Ishikawa (cell line): Measurements from ENCODE around the gene MAGI1.

ENCODE experiments used
- CEBPB ChIP-seq: IDR thresholded peaks from 2 replicates; pipeline ENCODE4 v1.6.1; 2012
- CREB1 ChIP-seq: IDR thresholded peaks from 2 replicates; pipeline ENCODE4 v1.6.1; 2012; ENCODE audit warnings: low read depth
- EGR1 ChIP-seq: IDR thresholded peaks from 2 replicates; pipeline ENCODE4 v1.6.1; 2012
- EP300 ChIP-seq: IDR thresholded peaks from 2 replicates; pipeline ENCODE4 v1.6.1; 2012; ENCODE audit warnings: borderline replicate concordance
- FOXM1 ChIP-seq: IDR thresholded peaks from 2 replicates; pipeline ENCODE4 v1.6.1; 2012; ENCODE audit warnings: low read depth, borderline replicate concordance
- NFIC ChIP-seq: IDR thresholded peaks from 2 replicates; pipeline ENCODE4 v1.6.1; 2012
- RAD21 ChIP-seq: IDR thresholded peaks from 2 replicates; pipeline ENCODE4 v1.6.1; 2012; ENCODE audit warnings: low read depth
- TAF1 ChIP-seq: IDR thresholded peaks from 2 replicates; pipeline ENCODE4 v1.6.1; 2012; ENCODE audit warnings: low read depth, mild to moderate bottlenecking
- TCF12 ChIP-seq: IDR thresholded peaks from 2 replicates; pipeline ENCODE4 v1.6.1; 2012; ENCODE audit warnings: low read depth
- TEAD4 ChIP-seq: IDR thresholded peaks from 2 replicates; pipeline ENCODE4 v1.6.1; 2012
- YY1 ChIP-seq: IDR thresholded peaks from 2 replicates; pipeline ENCODE4 v1.6.1; 2012; ENCODE audit warnings: low read depth
- ZBTB7A ChIP-seq: IDR thresholded peaks from 2 replicates; pipeline ENCODE4 v1.6.1; 2012; ENCODE audit warnings: low read depth
- TF ChIP-seq, protein P1 (sequence below): IDR thresholded peaks from 2 replicates; pipeline ENCODE4 v1.6.1; 2012; ENCODE audit warnings: low read depth, mild to moderate bottlenecking
- TF ChIP-seq, protein P2 (sequence below): IDR thresholded peaks from 2 replicates; pipeline ENCODE4 v1.6.1; 2012
- TF ChIP-seq, protein P3 (sequence below): IDR thresholded peaks from 2 replicates; pipeline ENCODE4 v1.6.1; 2012

The MAGI1 gene

DNA sequence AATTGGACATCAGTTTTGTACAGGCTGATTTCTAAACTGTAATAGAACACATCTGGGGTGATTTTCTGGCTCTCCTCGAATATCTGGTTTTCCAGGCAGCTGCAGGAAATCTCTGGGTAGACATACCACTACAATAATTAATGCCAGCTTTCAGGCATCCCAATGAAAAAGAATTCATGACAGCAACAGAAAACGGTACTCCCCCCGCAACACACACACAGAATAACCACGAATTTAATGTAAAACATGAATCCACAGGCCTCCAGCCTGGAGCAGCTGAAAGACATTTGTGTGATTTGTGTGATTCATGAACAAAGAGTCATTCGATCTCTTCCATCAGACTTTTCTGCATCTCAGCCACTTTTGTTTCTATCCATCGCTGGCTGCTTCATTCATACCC lies 262.2 kb downstream of the MAGI1 start:
- no peak for TF ChIP-seq FOXM1
- TF ChIP-seq RAD21: no peak
- no peak for TF ChIP-seq YY1
- TF ChIP-seq TCF12: no peak
- TF ChIP-seq CEBPB: no peak
- TF ChIP-seq, protein P1, sequence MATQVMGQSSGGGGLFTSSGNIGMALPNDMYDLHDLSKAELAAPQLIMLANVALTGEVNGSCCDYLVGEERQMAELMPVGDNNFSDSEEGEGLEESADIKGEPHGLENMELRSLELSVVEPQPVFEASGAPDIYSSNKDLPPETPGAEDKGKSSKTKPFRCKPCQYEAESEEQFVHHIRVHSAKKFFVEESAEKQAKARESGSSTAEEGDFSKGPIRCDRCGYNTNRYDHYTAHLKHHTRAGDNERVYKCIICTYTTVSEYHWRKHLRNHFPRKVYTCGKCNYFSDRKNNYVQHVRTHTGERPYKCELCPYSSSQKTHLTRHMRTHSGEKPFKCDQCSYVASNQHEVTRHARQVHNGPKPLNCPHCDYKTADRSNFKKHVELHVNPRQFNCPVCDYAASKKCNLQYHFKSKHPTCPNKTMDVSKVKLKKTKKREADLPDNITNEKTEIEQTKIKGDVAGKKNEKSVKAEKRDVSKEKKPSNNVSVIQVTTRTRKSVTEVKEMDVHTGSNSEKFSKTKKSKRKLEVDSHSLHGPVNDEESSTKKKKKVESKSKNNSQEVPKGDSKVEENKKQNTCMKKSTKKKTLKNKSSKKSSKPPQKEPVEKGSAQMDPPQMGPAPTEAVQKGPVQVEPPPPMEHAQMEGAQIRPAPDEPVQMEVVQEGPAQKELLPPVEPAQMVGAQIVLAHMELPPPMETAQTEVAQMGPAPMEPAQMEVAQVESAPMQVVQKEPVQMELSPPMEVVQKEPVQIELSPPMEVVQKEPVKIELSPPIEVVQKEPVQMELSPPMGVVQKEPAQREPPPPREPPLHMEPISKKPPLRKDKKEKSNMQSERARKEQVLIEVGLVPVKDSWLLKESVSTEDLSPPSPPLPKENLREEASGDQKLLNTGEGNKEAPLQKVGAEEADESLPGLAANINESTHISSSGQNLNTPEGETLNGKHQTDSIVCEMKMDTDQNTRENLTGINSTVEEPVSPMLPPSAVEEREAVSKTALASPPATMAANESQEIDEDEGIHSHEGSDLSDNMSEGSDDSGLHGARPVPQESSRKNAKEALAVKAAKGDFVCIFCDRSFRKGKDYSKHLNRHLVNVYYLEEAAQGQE: no peak
- TF ChIP-seq EGR1: no peak
- no peak for TF ChIP-seq CREB1
- TF ChIP-seq, protein P2, sequence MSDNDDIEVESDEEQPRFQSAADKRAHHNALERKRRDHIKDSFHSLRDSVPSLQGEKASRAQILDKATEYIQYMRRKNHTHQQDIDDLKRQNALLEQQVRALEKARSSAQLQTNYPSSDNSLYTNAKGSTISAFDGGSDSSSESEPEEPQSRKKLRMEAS: no peak
- TF ChIP-seq TEAD4: no peak
- no peak for TF ChIP-seq NFIC
- no peak for TF ChIP-seq TAF1
- TF ChIP-seq, protein P3, sequence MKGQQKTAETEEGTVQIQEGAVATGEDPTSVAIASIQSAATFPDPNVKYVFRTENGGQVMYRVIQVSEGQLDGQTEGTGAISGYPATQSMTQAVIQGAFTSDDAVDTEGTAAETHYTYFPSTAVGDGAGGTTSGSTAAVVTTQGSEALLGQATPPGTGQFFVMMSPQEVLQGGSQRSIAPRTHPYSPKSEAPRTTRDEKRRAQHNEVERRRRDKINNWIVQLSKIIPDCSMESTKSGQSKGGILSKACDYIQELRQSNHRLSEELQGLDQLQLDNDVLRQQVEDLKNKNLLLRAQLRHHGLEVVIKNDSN: no peak
- TF ChIP-seq EP300: no peak
- TF ChIP-seq ZBTB7A: no peak

DNA sequence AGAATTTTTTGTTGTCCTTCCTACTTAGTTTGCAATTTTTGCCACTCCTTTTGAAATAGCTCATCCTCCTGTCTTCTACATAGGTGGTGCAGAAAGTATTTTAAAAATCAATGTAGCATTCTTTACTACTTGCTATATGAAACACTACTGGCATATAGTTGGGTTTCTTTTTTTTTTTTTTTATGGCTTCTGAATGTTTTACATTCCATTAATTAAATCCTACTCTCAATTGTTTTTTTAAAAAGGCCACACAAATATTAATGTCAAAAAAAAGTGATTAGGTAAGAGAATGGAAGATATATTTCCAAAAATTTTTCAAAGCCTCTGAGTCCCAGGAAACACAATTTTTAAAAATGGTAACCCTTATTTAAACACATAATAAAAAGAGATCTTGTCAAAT lies 262.6 kb downstream of the MAGI1 start:
- TF ChIP-seq NFIC: no peak
- no peak for TF ChIP-seq FOXM1
- TF ChIP-seq, protein P1: no peak
- TF ChIP-seq CEBPB: no peak
- no peak for TF ChIP-seq EP300
- no peak for TF ChIP-seq ZBTB7A
- TF ChIP-seq TEAD4: no peak
- TF ChIP-seq TAF1: no peak
- no peak for TF ChIP-seq RAD21
- no peak for TF ChIP-seq EGR1
- TF ChIP-seq TCF12: no peak
- TF ChIP-seq YY1: no peak

DNA sequence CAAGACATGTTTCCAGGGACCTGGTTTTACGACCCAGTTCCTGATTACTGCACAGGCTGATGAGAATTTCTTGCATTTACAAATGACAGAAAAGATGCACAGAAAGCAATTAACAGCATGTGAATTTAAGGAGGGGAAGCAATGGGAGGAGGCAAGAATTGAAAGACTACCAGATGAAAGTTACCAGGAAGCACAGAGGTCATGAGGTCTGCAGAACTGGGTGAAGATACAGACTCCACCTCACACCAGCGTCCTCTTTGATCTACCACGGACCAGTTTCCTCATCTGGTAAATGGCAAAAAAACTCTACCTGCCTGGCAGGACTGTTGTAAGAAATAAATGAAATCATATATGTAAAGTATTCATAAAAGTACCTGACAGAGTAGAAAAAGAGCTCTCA lies 266.0 kb downstream of the MAGI1 start:
- TF ChIP-seq, protein P3: no peak
- no peak for TF ChIP-seq TEAD4
- TF ChIP-seq, protein P1: no peak
- no peak for TF ChIP-seq FOXM1
- no peak for TF ChIP-seq CEBPB

DNA sequence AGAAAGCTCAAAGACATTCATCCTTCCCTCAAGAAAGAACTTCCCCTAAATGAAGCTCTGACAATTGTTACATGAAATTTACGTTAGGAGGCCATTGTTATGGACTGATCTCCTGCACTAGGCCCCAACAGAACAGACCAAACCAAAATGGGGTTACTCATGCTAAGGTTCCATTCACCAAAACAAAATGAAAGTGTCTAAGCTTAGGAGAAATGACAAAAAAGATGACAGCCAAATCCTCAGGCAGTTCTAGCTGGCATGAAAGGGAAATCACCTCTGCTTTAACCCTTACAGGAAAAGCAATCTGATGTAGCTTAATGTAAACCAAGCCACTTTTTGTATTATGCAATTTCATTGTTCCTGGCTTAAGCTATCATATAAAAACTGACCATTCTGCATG lies 271.2 kb downstream of the MAGI1 start:
- TF ChIP-seq TCF12 (no peak), CEBPB (no peak), CREB1 (no peak), EGR1 (no peak), TEAD4 (no peak), ZBTB7A (no peak), NFIC (no peak), EP300 (no peak), YY1 (no peak)
- TF ChIP-seq, protein P3: no peak
- TF ChIP-seq, protein P2: no peak
- TF ChIP-seq, protein P1: no peak
